ENCODE data around the gene FAM50A.

The FAM50A gene

DNA sequence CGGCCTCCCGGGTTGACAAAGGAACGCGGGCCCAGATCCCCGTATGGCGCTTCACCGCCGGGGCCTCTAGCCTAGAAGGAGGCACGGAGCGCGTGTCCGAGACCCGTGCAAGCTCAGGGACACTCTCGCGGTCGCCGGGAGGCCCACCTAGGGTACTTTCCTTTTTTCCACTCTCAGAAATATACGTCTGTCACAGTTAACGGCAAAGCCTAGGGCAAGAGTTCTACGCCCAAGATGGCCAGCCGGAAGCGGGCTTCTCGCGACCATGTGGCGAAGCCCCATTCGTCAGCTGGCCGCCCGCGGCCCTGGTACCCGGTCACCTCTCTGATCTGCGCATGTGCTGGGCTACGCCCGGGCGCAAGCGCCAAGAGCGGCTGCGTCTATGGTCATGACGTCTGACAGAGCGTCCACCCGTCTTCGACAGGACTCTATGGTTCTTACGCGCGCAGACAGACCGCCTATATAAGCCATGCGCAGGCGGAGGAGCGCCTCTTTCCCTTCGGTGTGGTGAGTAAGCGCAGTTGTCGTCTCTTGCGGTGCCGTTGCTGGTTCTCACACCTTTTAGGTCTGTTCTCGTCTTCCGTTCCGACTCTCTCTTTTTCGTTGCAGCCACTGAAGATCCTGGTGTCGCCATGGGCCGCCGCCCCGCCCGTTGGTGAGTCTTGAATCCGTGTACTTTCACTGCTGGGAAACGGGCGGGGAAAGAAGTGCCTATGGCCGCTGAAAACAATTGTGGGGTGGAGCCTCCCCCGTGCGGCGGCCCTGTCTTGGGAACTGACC lies 45.9 kb upstream of the FAM50A start, which contains the start of gene RPL10 (continued):
- TF ChIP-seq, protein P1, sequence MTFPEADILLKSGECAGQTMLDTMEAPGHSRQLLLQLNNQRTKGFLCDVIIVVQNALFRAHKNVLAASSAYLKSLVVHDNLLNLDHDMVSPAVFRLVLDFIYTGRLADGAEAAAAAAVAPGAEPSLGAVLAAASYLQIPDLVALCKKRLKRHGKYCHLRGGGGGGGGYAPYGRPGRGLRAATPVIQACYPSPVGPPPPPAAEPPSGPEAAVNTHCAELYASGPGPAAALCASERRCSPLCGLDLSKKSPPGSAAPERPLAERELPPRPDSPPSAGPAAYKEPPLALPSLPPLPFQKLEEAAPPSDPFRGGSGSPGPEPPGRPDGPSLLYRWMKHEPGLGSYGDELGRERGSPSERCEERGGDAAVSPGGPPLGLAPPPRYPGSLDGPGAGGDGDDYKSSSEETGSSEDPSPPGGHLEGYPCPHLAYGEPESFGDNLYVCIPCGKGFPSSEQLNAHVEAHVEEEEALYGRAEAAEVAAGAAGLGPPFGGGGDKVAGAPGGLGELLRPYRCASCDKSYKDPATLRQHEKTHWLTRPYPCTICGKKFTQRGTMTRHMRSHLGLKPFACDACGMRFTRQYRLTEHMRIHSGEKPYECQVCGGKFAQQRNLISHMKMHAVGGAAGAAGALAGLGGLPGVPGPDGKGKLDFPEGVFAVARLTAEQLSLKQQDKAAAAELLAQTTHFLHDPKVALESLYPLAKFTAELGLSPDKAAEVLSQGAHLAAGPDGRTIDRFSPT (tag by site-specific recombination; IDR thresholded peaks at IDR 0.05), result 0 out of 2 replicates have a peak, but pooled peaks have one; percentile 38
- TF ChIP-seq ZNF423 (tag by site-specific recombination; IDR thresholded peaks at IDR 0.05) (no peak), HOXC10 (CRISPR knock-in tag; IDR thresholded peaks at IDR 0.05) (no peak), ZNF175 (tag by site-specific recombination; IDR thresholded peaks at IDR 0.05) (no peak), ZNF610 (tag by site-specific recombination; IDR thresholded peaks at IDR 0.05; ENCODE audit: borderline replicate concordance) (peak; percentile 65; the same call in 1 of the 2 replicates), ZNF146 (tag by site-specific recombination; IDR thresholded peaks at IDR 0.05) (0 out of 2 replicates have a peak, but pooled peaks have one; percentile 22), ZNF658 (tag by site-specific recombination; IDR thresholded peaks at IDR 0.05) (no peak), ZNF157 (tag by site-specific recombination; IDR thresholded peaks at IDR 0.05) (no peak), GLI4 (tag by site-specific recombination; IDR thresholded peaks at IDR 0.05) (no peak), ZNF239 (tag by site-specific recombination; IDR thresholded peaks at IDR 0.05) (no peak), ZNF530 (tag by site-specific recombination; IDR thresholded peaks at IDR 0.05; ENCODE audit: low read depth) (no peak), ZNF48 (tag by site-specific recombination; IDR thresholded peaks at IDR 0.05) (no peak), ZNF76 (tag by site-specific recombination; IDR thresholded peaks at IDR 0.05; ENCODE audit: borderline replicate concordance, low read depth) (no peak; the same call in 1 of the 2 replicates), ZNF830 (tag by site-specific recombination; IDR thresholded peaks at IDR 0.05; ENCODE audit: low read depth) (no peak), ZNF777 (tag by site-specific recombination; IDR thresholded peaks at IDR 0.05; ENCODE audit: borderline replicate concordance) (no peak), ZNF202 (tag by site-specific recombination; IDR thresholded peaks at IDR 0.05; ENCODE audit: borderline replicate concordance) (no peak), ZNF16 (tag by site-specific recombination; IDR thresholded peaks at IDR 0.05; ENCODE audit: low read depth) (no peak), ZNF555 (tag by site-specific recombination; conservative IDR thresholded peaks at IDR 0.05) (no peak), ZNF549 (tag by site-specific recombination; IDR thresholded peaks at IDR 0.05) (no peak), ZFHX2 (tag by site-specific recombination; conservative IDR thresholded peaks at IDR 0.05) (peak; percentile 63), KLF8 (tag by site-specific recombination; IDR thresholded peaks at IDR 0.05) (peak; percentile 47), ZNF701 (tag by site-specific recombination; IDR thresholded peaks at IDR 0.05) (no peak), ZNF514 (tag by site-specific recombination; IDR thresholded peaks at IDR 0.05) (no peak), ZNF510 (tag by site-specific recombination; IDR thresholded peaks at IDR 0.05; ENCODE audit: insufficient replicate concordance) (no peak)
- TF ChIP-seq, protein P2, sequence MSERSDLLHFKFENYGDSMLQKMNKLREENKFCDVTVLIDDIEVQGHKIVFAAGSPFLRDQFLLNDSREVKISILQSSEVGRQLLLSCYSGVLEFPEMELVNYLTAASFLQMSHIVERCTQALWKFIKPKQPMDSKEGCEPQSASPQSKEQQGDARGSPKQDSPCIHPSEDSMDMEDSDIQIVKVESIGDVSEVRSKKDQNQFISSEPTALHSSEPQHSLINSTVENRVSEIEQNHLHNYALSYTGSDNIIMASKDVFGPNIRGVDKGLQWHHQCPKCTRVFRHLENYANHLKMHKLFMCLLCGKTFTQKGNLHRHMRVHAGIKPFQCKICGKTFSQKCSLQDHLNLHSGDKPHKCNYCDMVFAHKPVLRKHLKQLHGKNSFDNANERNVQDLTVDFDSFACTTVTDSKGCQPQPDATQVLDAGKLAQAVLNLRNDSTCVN (tag by site-specific recombination; optimal IDR thresholded peaks at IDR 0.05), result peak; percentile 55
- TF ChIP-seq, protein P3, sequence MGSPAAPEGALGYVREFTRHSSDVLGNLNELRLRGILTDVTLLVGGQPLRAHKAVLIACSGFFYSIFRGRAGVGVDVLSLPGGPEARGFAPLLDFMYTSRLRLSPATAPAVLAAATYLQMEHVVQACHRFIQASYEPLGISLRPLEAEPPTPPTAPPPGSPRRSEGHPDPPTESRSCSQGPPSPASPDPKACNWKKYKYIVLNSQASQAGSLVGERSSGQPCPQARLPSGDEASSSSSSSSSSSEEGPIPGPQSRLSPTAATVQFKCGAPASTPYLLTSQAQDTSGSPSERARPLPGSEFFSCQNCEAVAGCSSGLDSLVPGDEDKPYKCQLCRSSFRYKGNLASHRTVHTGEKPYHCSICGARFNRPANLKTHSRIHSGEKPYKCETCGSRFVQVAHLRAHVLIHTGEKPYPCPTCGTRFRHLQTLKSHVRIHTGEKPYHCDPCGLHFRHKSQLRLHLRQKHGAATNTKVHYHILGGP (tag by site-specific recombination; IDR thresholded peaks at IDR 0.05), result no peak
- TF ChIP-seq, protein P4, sequence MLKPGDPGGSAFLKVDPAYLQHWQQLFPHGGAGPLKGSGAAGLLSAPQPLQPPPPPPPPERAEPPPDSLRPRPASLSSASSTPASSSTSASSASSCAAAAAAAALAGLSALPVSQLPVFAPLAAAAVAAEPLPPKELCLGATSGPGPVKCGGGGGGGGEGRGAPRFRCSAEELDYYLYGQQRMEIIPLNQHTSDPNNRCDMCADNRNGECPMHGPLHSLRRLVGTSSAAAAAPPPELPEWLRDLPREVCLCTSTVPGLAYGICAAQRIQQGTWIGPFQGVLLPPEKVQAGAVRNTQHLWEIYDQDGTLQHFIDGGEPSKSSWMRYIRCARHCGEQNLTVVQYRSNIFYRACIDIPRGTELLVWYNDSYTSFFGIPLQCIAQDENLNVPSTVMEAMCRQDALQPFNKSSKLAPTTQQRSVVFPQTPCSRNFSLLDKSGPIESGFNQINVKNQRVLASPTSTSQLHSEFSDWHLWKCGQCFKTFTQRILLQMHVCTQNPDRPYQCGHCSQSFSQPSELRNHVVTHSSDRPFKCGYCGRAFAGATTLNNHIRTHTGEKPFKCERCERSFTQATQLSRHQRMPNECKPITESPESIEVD (tag by site-specific recombination; IDR thresholded peaks at IDR 0.05), result no peak
- TF ChIP-seq, protein P5, sequence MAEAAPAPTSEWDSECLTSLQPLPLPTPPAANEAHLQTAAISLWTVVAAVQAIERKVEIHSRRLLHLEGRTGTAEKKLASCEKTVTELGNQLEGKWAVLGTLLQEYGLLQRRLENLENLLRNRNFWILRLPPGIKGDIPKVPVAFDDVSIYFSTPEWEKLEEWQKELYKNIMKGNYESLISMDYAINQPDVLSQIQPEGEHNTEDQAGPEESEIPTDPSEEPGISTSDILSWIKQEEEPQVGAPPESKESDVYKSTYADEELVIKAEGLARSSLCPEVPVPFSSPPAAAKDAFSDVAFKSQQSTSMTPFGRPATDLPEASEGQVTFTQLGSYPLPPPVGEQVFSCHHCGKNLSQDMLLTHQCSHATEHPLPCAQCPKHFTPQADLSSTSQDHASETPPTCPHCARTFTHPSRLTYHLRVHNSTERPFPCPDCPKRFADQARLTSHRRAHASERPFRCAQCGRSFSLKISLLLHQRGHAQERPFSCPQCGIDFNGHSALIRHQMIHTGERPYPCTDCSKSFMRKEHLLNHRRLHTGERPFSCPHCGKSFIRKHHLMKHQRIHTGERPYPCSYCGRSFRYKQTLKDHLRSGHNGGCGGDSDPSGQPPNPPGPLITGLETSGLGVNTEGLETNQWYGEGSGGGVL (tag by site-specific recombination; IDR thresholded peaks at IDR 0.05), result no peak
